Psoas muscle (tissue), 8 donors: ENCODE data around the gene ETNPPL. TPM values are rescaled to one million over a fixed set of nuclear protein-coding genes. Genes with fewer than 3 reads are reported as not detected.

Experiments
- ATAC-seq, 4 donors: fragments of 200-7000 bp; cut with Tn5 transposase; one replicate each; pipeline ENCODE4 v1.9.1; 2020; ENCODE audit warnings: moderate library complexity in 3 of 4, mild to moderate bottlenecking in 2 of 4
- DNase-seq, 2 donors: peaks; one replicate each; pipeline ENCODE4 v3.0.0-alpha.2; 2020
- H3K27ac ChIP-seq: fragments of 200-600 bp; one replicate; pipeline ENCODE4 v1.8.0; 2022
- H3K27me3 ChIP-seq, 3 donors: fragments of 200-600 bp in 1 of 3; one replicate each; pipeline versions ENCODE4 v1.6.1 to v1.8.0; 2013 to 2022; ENCODE audit warnings: low read length in 2 of 3, mild to moderate bottlenecking in 2 of 3, moderate library complexity in 1 of 3; ENCODE audit not compliant: insufficient read depth in 3 of 3
- H3K36me3 ChIP-seq, 2 donors: fragments of 200-600 bp in 1 of 2; one replicate each; pipeline versions ENCODE4 v1.6.1 to v1.8.0; 2013 to 2022; ENCODE audit warnings: low read depth in 1 of 2, mild to moderate bottlenecking in 1 of 2, moderate library complexity in 1 of 2; ENCODE audit not compliant: insufficient read depth in 1 of 2
- H3K4me1 ChIP-seq: fragments of 200-600 bp; one replicate; pipeline ENCODE4 v1.8.0; 2022
- H3K4me3 ChIP-seq: fragments of 200-600 bp; one replicate; pipeline ENCODE4 v1.8.0; 2022; ENCODE audit warnings: mild to moderate bottlenecking
- H3K9me3 ChIP-seq: fragments of 200-600 bp; one replicate; pipeline ENCODE4 v1.8.0; 2022
- WGBS, 3 donors: extraction: QIAGEN DNeasy Blood & Tissue Kit; methylation state at CpG; one replicate each; pipeline versions ENCODE4 v1.1.6 to v1.1.7; 2013; 5-methylcytosine and 5-hydroxymethylcytosine counted together
- intact Hi-C, 2 donors: fragments of 100-400 bp; cut with DNase I; formaldehyde crosslinking; loops; one replicate each; pipeline versions ENCODE4 v1.11.0 to v1.14.2; 2022
- polyA plus RNA-seq, 3 donors: library from polyadenylated mRNA; stranded (reverse); fragments of 200-250 nt; gene quantifications; one replicate each; pipeline ENCODE4 v1.2.3, GENCODE V29; 2013
- total RNA-seq, 4 donors: library from RNA; stranded (reverse); fragmentation: NEBNext Ultra II Directional in 2 of 4; extraction: Animal tissue kit (Norgen Biotek cat#: 25700) in 2 of 4; gene quantifications; one replicate each; pipeline versions ENCODE4 v1.2.1 to v1.2.4, GENCODE V29; 2021 to 2023
- TF ChIP-seq, protein P1 (sequence below): fragments of 200-600 bp; IDR thresholded peaks from one replicate; pipeline ENCODE4 v1.8.0; 2022; ENCODE audit warnings: antibody characterized with exemption
- donor health status: healthy with polysubstance abuse.
- donor health status: DM: no; HTN: no; CAD: no; lungs with moderate emphysema.
- donor health status: Bipolar disorder and iron deficiency.
- donor health status: healthy.
- donor health status: DM: yes; HTN: yes; CAD: no.
- donor health status: DM: no; HTN: no; CAD: no.
- donor health status: DM: no; HTN: no; CAD: no.
- donor health status: DM: yes; HTN: yes; CAD: no.

The ETNPPL gene
- total and polyA plus RNA-seq, 7 donors: 0.24 to 2.1 (median 0.28) TPM

DNA sequence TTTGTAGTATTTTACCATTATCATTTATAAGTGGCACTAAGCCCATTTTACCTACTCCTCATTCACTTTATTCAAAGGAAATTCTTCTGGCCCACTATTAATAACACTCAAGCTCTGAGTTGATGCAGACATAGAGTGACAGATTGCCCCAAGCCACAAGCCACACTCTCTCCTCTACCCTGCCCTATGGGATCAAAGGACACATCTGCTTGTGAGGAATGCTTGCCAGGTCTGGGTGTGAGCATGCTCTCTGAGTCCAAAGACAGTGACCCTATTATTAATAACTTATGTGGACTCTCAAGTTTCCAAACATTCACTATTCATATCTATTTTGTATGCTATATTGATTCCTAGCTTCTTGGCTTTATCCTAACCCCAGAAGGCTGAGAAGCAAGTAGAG, 18.5 kb downstream of the ETNPPL start:
- no peaks in the 10 kb centered on the region for H3K36me3 ChIP-seq
- H3K4me3 ChIP-seq: no peak overlapping the region
- DNase-seq (no peak), ATAC-seq (no peak)
- TF ChIP-seq, protein P1, sequence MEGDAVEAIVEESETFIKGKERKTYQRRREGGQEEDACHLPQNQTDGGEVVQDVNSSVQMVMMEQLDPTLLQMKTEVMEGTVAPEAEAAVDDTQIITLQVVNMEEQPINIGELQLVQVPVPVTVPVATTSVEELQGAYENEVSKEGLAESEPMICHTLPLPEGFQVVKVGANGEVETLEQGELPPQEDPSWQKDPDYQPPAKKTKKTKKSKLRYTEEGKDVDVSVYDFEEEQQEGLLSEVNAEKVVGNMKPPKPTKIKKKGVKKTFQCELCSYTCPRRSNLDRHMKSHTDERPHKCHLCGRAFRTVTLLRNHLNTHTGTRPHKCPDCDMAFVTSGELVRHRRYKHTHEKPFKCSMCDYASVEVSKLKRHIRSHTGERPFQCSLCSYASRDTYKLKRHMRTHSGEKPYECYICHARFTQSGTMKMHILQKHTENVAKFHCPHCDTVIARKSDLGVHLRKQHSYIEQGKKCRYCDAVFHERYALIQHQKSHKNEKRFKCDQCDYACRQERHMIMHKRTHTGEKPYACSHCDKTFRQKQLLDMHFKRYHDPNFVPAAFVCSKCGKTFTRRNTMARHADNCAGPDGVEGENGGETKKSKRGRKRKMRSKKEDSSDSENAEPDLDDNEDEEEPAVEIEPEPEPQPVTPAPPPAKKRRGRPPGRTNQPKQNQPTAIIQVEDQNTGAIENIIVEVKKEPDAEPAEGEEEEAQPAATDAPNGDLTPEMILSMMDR: no peak
- intact Hi-C loops: no loop called here
- H3K27ac ChIP-seq: no peak overlapping the region
- H3K4me1 ChIP-seq: no peaks in the 10 kb centered on the region
- H3K9me3 ChIP-seq: no peaks in the 10 kb centered on the region
- no peaks in the 10 kb centered on the region for H3K27me3 ChIP-seq

DNA sequence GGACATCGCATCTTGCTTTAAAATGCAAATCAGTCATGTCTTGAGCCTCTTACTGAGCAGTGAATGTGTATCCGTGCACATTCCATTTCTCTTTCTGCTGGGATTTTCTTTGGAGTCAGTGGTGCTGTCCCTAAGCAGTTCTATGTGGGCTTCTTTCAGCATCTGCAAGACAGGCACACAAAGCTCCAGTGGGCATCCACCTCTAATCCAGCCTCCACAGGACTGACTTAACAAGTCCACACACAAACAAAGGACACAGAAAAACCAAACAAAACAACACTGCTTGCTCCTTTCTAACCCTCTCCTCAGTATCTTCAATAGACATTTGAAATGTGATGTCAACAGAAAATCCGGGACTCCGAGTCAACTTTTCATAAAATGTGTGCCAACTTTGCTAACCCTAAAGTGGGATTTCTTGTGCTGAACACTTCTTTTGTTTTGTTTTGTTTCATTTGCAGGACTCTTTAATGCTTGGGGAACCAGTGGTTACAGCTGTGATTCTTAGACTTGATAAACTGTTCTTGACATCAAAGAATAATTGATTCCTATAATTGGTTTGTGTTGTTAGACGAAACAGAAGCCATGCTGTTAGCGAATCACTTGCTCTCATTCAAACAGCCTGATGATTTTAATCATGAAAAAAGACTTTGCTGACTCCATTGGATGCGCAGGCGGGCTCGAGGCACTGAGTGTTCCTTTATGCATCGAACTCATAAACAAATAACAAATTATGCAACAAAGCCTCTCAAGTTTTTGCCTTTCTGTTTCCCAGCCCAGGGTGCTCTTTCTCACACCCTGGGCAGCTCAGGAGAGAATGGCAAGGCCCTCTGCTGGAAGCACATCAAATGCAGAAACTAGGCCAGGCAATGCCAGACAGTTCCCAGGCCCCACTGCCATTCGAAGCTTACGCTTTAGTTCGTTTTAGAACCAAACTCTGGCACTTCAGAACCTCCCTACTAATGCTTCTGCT, 20.1 kb downstream of the ETNPPL start:
- Histone ChIP-seq H3K27me3 (no peaks in the 10 kb centered on the region), H3K36me3 (no peaks in the 10 kb centered on the region), H3K4me1 (no peaks in the 10 kb centered on the region), H3K4me3 (no peak overlapping the region), H3K27ac (no peak overlapping the region), H3K9me3 (no peaks in the 10 kb centered on the region)
- WGBS, 3 donors: 67 to 81% (median 68%) methylated on average over 13 of the region's 13 CpGs
- ATAC-seq (no peak), DNase-seq (no peak)
- intact Hi-C loops: no loop called here
- TF ChIP-seq, protein P1: no peak

DNA sequence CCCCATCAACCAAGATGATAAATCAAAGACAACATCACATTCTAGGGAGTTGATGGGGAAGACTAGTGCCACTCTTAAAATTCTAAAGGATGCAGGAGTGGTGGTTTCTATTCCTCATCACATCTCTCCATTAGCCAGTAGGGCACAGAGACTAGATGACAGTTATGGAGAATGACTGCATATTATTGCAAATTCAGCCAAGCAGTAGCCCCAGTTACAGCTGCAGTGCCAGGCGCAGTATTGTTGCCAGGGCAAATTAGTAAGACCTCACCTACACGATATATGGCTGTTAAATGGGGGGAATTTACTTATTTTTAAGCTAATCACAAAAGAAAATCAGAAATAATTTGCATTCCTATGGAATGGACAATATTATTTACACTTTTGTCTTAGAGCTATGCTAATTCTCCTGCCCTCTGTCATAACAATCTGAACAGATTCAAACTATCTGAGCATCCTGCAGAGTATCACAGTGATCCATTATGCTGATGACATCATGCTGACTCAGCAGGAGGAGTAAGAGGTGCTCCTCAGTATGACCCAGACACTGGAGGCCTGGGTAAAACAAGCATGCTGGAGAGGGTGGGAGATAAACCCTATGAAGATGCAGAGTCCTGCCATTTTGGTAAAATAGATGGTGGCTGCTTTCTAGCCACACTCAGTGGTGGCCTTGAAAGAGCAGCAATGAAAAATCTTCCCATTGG, 24.7 kb downstream of the ETNPPL start:
- TF ChIP-seq, protein P1: no peak
- WGBS, 3 donors: 90 to 94% (median 93%) methylated on average over 2 of the region's 2 CpGs
- intact Hi-C loops: no loop called here

GRCh38 chr4:108731006-108731405, 31.8 kb downstream of the ETNPPL start:
- WGBS, 3 donors: 37 to 38% (median 37%) methylated on average over 3 of the region's 3 CpGs
- intact Hi-C loops: no loop called here
- no peaks in the 10 kb centered on the region for H3K27me3 ChIP-seq
- no peaks in the 10 kb centered on the region for H3K36me3 ChIP-seq
- TF ChIP-seq, protein P1: no peak
- H3K4me3 ChIP-seq: no peak overlapping the region
- no peak for ATAC-seq
- DNase-seq: no peak
- H3K4me1 ChIP-seq: no peaks in the 10 kb centered on the region
- H3K27ac ChIP-seq: no peak overlapping the region
- H3K9me3 ChIP-seq: no peaks in the 10 kb centered on the region

More for the DNA sequence above, 24.7 kb downstream of the ETNPPL start:
- Histone ChIP-seq H3K27ac (no peak overlapping the region), H3K27me3 (no peaks in the 10 kb centered on the region), H3K9me3 (no peaks in the 10 kb centered on the region), H3K4me3 (no peak overlapping the region), H3K4me1 (no peaks in the 10 kb centered on the region), H3K36me3 (no peaks in the 10 kb centered on the region)
- no peak for ATAC-seq
- no peak for DNase-seq
